ENCODE results near the gene SCAF1.
A peak's percentile ranks its signal among the peaks of the same experiment; 100 is the strongest.

Gene SCAF1

GRCh38 chr19:49688531-49689132 is 46.6 kb downstream of the SCAF1 start:
- DNase-seq = no peak

- DNase-seq = no peak
Measured at GRCh38 chr19:49689133-49690078, 47.4 kb downstream of the SCAF1 start, which contains the start of gene ADM5. Gene ADM5 (plus strand): TSS chr19:49689594. CDS start chr19:49689838, 244 bp downstream.

- no peak for DNase-seq
Measured at GRCh38 chr19:49690079-49690655, 48.2 kb downstream of the SCAF1 start.

- peak; percentile 35 for DNase-seq
Measured at GRCh38 chr19:49690656-49691242, 48.7 kb downstream of the SCAF1 start, which contains the start of gene CPT1C. Gene CPT1C (plus strand): TSS chr19:49691116. CDS start chr19:49692253, 1,137 bp downstream.

GRCh38 chr19:49691243-49692146 is 49.5 kb downstream of the SCAF1 start:
- no peak for DNase-seq

GRCh38 chr19:49692147-49692506 is 50.1 kb downstream of the SCAF1 start:
- DNase-seq = no peak

- DNase-seq = no peak
Measured at GRCh38 chr19:49696115-49696514, 54.1 kb downstream of the SCAF1 start.

GRCh38 chr19:49696865-49697264 is 54.9 kb downstream of the SCAF1 start:
- DNase-seq = no peak

GRCh38 chr19:49699364-49699763 is 57.4 kb downstream of the SCAF1 start:
- no peak for DNase-seq

- DNase-seq = no peak
Measured at GRCh38 chr19:49700563-49700962, 58.6 kb downstream of the SCAF1 start.

GRCh38 chr19:49701271-49701786 is 59.3 kb downstream of the SCAF1 start:
- no peak for DNase-seq

GRCh38 chr19:49704888-49705642 is 63.1 kb downstream of the SCAF1 start:
- DNase-seq = no peak

GRCh38 chr19:49705919-49706318 is 63.9 kb downstream of the SCAF1 start:
- DNase-seq = no peak

Data from activated T-cell treated with anti-CD3 and anti-CD28 coated beads for 4 hours (primary cell).